ENCODE data around the gene INTS15.

DNA sequence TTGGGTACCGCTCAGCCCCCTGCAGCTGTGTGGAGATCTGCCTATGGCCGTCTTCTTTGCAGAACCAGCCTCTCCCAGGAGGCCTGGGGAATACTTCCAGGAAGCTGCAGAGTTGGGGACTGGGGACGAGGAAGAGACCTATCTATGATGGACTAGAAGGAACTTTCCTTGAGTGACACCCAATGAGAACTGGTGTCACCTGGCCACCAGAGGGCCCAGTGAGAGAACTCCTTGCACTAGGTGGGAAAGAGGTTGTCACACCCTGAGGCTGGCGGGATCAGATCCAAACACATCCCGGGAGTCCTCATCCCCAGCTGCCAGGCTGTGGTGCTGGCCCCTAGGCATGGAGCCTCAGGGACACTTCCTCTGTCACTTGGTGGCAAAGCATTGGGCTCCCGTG lies 33.6 kb upstream of the INTS15 start:
- TF ChIP-seq GATA2 (IDR thresholded peaks at IDR 0.05; ENCODE audit: low read depth, low read length) (no peak), GATA3 (IDR thresholded peaks at IDR 0.05; ENCODE audit: low read depth, low read length) (no peak)

Measured in SH-SY5Y (cell line).